AG08396 (cell line): ENCODE data around the gene MIOX.

ENCODE experiments used
- DNase-seq: peaks from one replicate; pipeline ENCODE4 v3.0.0; 2012; ENCODE audit warnings: low spot score, mixed read lengths

MIOX gene

GRCh38 chr22:50473855-50474671 is 12.6 kb upstream of the MIOX start:
- peak; percentile 84 for DNase-seq

GRCh38 chr22:50474710-50475651 is 11.7 kb upstream of the MIOX start, which contains the start of gene SBF1:
SBF1 (minus strand) TSS chr22:50475035; CDS start chr22:50474840, 195 bp downstream.
- peak; percentile 100 for DNase-seq

DNA sequence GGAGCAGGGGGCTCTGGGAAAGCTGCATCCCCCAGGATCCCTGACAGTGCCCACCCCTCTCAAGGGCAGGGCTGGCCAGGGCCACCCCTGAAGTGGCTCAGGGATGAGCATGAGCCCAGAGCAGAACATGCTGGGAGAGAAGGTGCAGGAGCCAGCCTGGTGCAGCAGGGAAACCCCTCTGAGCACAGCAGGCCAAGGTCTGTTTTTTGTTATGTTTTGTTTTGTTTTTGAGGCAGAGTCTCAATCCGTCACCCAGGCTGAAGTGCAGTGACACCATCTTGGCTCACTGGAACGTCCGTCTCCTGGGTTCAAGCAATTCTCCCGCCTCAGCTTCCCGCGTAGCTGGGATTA is 11.0 kb upstream of the MIOX start:
- no peak for DNase-seq

DNA sequence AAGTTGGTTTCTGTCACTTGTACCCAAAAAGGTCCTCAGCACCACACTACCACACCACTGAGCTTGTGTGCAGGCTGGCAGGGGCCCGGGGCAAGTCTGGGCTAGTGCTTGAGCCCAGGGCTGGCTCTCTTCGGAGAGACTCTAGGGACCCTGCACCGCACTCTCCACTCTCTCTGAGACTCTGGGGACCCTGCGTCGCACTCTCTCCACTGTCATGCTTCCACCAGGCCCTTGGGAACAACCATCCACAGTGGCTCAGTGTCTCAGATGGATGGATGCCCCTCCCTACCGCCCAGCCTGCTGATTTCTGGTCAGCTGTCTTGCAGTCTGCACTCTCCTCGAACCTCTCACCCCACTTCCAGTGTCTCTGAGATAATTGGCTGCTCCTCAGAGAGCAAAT is 9.8 kb upstream of the MIOX start:
- DNase-seq, result no peak

- DNase-seq, result no peak
Observed at GRCh38 chr22:50477923-50478322, 8.7 kb upstream of the MIOX start.

DNA sequence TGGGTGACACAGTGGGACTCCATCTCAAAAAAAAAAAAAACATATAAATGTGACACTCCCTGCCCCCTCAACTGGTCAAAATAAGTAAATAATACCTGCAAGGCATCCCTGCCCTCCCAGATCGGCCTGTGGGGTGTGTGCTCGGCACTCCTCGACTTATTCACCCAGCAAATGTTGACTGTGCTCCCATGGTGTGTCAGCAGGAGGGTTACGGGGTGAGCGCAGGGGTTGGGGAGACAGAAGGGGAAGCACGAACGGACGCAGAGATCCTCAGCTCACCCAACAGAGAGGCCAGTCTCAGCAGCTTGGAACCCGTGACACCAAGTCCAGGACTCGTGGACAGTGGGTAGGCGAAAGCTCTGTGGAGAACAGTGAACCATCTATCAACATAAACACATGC is 6.9 kb upstream of the MIOX start:
- DNase-seq, result no peak

DNA sequence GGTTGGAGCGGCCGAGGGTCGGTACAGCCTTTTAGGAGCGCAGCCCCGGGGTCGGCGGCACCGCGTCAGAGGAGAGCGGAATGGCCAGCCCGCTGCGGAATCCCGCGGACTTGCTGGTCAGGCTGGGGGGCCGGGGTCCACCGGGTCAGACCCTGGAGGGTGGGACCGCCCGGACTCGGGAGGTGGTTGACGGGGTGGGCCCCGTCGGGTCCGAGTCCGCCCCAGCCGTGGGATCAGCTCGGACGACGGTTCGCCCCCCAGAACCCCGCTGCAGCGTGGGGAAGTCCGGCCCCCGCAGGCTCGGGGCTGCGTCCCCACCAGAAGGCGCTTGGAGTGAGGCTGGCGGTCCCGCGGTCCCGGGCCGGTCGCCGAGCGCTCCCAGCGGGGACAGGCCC is 5.6 kb upstream of the MIOX start:
- DNase-seq, result no peak

- DNase-seq, result peak; percentile 62
Observed at GRCh38 chr22:50481440-50482106, 5.1 kb upstream of the MIOX start, which contains the start of gene ADM2. ADM2 (plus strand) TSS chr22:50481543; CDS start chr22:50481848, 305 bp downstream.

DNA sequence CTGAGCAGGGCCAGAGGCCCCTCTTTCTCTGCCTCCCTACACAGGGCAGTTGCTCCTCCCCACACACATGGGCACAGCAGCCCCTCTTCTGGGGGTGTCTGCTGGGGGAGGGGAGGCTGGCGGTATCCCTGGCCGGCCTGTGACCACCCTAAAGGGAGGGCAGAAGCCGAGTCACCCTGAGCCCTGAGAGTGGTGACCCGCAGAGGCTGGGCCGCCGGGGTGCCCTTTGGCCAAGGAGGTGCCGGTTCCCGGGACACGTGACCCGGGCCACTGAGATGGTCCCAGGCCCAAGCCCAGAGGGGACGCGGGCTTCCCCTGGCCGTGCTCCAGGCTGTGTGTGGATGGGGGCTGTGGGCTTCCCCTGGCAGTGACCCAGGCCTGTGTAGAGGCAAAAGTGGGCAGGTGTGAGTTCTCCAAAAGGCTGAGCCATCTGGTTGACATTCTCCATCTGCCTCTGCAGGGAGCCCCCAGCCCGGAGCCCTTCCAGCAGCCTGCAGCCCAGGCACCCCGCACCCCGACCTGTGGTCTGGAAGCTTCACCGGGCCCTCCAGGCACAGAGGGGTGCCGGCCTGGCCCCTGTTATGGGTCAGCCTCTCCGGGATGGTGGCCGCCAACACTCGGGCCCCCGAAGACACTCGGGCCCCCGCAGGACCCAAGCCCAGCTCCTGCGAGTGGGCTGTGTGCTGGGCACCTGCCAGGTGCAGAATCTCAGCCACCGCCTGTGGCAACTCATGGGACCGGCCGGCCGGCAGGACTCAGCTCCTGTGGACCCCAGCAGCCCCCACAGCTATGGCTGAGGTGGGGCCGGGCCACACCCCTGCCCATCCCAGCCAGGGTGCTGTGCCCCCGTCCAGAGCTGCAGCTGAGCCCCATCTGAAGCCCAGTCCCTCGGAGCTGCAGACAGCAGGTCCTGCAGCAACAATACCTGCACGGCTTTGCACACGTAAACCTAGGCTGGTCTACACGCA is 4.3 kb upstream of the MIOX start:
- no peak for DNase-seq

- DNase-seq, result no peak
Observed at GRCh38 chr22:50483106-50483505, 3.6 kb upstream of the MIOX start.

DNA sequence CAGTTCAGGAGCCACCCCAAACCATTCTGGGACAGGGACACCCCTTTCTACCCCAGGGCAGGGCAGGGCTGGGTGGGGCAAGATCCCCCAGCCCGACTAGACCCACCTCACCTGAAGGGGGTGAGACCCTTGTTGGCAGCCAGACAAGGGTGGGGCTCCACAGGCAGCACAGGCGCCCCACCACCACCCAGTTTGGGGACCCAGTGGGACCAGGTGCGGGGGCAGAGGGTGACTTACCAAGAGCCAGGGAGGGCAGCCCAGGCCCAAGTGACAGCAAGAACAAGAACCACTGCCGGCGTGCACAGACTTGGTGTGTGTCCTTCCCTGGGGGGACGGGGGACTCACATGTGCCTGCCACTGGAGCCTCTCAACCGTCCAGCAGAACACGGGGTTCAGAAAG is 3.1 kb upstream of the MIOX start:
- no peak for DNase-seq

DNA sequence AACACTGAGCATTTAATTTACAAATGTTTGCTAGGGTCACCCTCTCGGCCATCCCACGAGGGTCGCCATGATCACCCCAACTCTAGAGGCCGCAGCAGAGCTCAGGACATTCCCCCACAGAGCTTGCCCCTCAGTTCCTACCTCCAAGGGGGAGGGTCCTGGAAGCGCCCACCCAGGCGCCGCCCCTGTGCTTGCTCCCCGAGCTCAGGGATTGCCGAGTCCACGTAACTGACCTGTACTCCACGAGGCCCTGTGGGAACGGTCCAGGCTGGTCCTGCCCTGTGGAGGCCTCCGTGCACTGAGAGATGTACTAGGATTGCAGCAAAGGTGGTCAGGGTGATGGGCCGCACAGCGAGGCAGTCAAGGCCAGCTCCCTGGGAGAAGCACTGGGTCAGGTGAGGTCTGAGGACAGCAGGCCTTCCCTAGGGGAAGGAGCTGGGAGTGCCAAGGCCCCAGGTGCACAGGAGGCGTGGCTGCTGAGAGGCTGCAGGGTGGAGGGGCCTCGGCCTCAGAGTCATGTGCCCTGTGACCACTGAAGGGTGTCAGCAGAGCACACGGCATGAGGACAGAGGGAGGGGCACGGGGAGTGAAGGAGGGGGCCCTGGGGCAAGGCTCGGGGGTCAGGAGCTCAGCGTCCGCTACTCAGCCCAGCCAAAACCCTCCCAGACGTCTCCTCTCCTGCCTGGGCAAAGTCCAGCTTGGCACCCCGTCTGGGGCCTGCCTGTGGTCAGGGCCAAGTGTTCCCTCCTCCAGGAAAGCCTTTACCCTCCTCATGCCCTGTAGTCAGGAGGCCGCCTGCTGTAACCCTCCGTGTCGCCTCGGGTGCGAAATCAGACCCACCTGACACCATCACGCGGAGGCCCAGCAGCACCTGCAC is 2.4 kb upstream of the MIOX start:
- DNase-seq, result no peak

GRCh38 chr22:50485221-50486131 is 1.2 kb upstream of the MIOX start:
- DNase-seq, result no peak

DNA sequence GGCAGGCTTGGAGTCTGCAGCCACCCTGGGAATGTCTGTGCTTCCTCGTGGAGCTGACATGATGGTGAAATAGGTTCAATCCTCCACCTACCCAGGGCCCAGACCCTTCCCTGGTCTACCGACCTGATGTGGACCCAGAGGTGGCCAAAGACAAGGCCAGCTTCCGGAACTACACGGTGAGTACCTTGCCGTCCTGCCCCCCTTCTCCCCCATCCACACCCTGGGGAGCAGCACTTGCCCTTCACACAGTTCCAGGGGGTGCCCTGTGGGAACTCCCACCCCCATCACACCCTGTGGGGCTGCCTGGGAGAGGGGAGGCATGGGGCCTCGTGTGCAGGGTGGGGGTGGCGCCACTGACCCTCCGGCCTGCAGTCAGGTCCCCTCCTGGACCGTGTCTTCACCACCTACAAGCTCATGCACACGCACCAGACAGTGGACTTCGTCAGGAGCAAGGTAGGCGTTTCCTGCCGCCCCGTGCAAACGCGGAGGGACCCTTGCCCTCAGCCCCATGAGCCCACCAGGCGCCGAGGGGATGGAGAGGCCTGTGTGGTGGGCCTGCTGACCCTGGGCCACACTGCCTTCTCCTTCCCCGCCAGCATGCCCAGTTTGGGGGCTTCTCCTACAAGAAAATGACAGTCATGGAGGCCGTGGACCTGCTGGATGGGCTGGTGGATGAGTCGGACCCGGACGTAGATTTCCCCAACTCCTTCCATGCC is 789 bp downstream of the MIOX start:
- no peak for DNase-seq

DNA sequence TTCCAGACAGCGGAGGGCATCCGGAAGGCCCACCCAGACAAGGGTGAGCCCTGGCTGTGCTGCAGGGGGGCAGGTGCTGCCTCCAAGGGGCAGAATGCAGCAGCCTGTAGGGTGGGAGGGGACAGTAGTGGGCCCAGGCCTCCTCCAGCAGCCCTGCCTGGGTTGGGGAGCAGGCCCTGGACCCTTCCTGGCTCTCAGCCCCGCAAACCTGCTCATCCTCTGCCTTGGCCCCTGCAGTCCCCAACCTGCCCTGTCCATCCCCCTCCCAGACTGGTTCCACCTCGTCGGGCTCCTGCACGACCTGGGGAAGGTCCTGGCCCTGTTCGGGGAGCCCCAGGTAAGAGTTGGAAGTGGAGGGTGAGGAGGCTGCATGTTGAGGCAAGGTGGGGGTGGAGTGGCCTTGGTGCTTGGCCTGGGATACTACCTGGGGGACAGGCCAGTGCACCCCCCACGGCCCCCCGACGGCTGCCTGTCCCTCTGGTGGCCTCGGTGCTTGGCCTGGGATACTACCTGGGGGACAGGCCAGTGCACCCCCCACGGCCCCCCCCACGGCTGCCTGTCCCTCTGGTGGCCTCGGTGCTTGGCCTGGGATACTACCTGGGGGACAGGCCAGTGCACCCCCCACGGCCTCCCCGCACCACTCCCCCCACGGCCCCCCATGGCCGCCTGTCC is 1.5 kb downstream of the MIOX start:
- DNase-seq, result no peak

- DNase-seq, result no peak
Observed at GRCh38 chr22:50488886-50489285, 2.2 kb downstream of the MIOX start.

DNA sequence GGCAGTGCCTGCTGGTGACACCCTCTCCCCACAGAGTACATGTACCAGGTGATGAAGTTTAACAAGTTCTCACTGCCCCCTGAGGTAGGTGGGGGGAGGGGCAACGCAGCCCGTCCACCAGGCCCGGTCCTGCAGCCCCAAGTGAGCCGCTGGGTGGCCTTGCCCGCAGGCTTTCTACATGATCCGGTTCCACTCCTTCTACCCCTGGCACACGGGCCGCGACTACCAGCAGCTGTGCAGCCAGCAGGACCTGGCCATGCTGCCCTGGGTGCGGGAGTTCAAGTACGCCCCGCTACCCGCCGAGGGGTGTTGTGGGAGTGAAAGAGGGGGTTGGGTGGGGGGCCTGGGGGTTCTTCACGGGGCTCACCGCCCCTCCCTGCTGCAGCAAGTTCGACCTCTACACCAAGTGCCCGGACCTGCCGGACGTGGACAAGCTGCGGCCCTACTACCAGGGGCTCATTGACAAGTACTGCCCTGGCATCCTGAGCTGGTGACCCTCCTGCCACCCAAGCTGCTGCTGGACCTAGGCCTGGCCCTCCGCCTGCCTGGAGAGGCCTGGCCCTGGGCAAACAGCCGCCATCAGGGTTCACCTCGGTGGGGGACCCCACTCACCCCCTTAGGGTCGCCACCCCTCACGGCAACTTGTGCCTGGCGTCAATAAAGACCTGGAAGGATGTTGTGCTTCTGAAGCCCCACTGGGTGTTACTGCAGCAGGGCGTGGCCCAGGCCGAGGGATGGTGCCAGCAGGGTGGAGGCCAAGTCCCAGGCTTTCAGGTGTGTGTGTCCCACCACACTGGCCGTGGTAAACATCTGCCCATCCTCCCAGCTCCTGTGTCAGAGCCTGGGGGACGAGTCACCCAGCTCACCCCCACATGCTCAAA is 2.9 kb downstream of the MIOX start:
- no peak for DNase-seq
